Erythroblast (primary cell): Measurements from ENCODE around the gene MPP3.

Source experiments
- GATA1 ChIP-seq: IDR thresholded peaks from 2 replicates; pipeline ENCODE4 v1.6.1; 2011; ENCODE audit warnings: low read depth, mild to moderate bottlenecking, control low read depth, low read length, moderate library complexity
- POLR2A ChIP-seq: IDR thresholded peaks from 2 replicates; pipeline ENCODE4 v1.6.1; 2011; ENCODE audit warnings: mild to moderate bottlenecking, low read length

- TF ChIP-seq POLR2A (no peak), GATA1 (no peak)
Measured at GRCh38 chr17:43791589-43791988, 41.4 kb downstream of the MPP3 start.
